GM12878 (cell line): ENCODE results near the gene BTBD9. TPM values are rescaled to one million over a fixed set of nuclear protein-coding genes. Genes with fewer than 3 reads are reported as not detected.

Source experiments
- ATAC-seq: fragments of 200-7000 bp; cut with Tn5 transposase; 3 replicates; pipeline ENCODE4 v1.9.1; 2020; ENCODE audit warnings: mild to moderate bottlenecking, moderate library complexity
- BruUV-seq: library from RNA; stranded (reverse); fragments of 400-500 nt; replicated peaks from 2 replicates; lab custom pipeline; 2021; lab: Mats Ljungman, UMichigan
- CTCF ChIA-PET: fragments of 300-600 bp; sonication (Branson Sonifier 250); formaldehyde crosslinking; extraction: SDS; loops from one replicate; lab custom pipeline; 2021; ENCODE audit warnings: inconsistent platforms; lab: Yijun Ruan, JAX
- POLR2A ChIA-PET: fragments of 350-600 bp; formaldehyde crosslinking; extraction: SDS; loops from one replicate; lab custom pipeline; 2021; ENCODE audit warnings: inconsistent platforms; lab: Charles Lee
- RAD21 ChIA-PET: fragments of 300-600 bp; sonication (Branson Sonifier 250); formaldehyde crosslinking; loops from one replicate; lab custom pipeline; 2023; ENCODE audit warnings: antibody characterized with exemption; ENCODE audit not compliant: unreplicated experiment; lab: Charles Lee
- SMC1A ChIA-PET: fragments of 300-600 bp; sonication (Branson Sonifier 250); formaldehyde crosslinking; loops from one replicate; lab custom pipeline; 2023; ENCODE audit not compliant: unreplicated experiment, uncharacterized antibody; lab: Charles Lee
- DNase-seq: peaks from one replicate; pipeline ENCODE4 v3.0.0-alpha.2; 2011; ENCODE audit warnings: low read depth, low spot score
- FAIRE-seq: peaks from 3 replicates; lab custom pipeline; 2011; peaks lifted over from hg19 to GRCh38; lab: Jason Lieb, UNC
- H2AFZ ChIP-seq: 2 replicates; pipeline ENCODE4 v1.6.0; 2011; ENCODE audit warnings: low read depth, low read length, control low read depth; ENCODE audit not compliant: control insufficient read depth
- H3K27ac ChIP-seq: 2 replicates; pipeline ENCODE4 v1.5.1; 2011; ENCODE audit warnings: control low read depth; ENCODE audit not compliant: control insufficient read depth, insufficient read depth
- H3K27me3 ChIP-seq, 2 experiments: replicated peaks in 1 of 2; 2 replicates each; pipeline versions ENCODE4 v1.6.0 to v1.6.1; 2011; ENCODE audit warnings: low read length in 1 of 2; ENCODE audit not compliant: control insufficient read depth in 2 of 2, insufficient read depth in 2 of 2
- H3K36me3 ChIP-seq, 2 experiments: 2 replicates each; pipeline ENCODE4 v1.5.1; 2011; ENCODE audit warnings: low read length in 1 of 2; ENCODE audit not compliant: control insufficient read depth in 2 of 2, insufficient read depth in 2 of 2
- H3K4me1 ChIP-seq: 2 replicates; pipeline ENCODE4 v1.6.1; 2011; ENCODE audit warnings: mild to moderate bottlenecking, low read length, moderate library complexity, mixed read lengths; ENCODE audit not compliant: control insufficient read depth, insufficient read depth
- H3K4me2 ChIP-seq: 2 replicates; pipeline ENCODE4 v1.6.0; 2011; ENCODE audit warnings: control low read depth; ENCODE audit not compliant: control insufficient read depth, insufficient read depth
- H3K4me3 ChIP-seq: fragments of 200-600 bp; sonication (generic); 2 replicates; pipeline ENCODE4 v1.5.1; 2016
- H3K79me2 ChIP-seq: 2 replicates; pipeline ENCODE4 v1.6.0; 2011; ENCODE audit warnings: low read length; ENCODE audit not compliant: control insufficient read depth, insufficient read depth
- H3K9ac ChIP-seq: 2 replicates; pipeline ENCODE4 v1.8.0; 2011; ENCODE audit warnings: low read length, control low read depth, mixed read lengths; ENCODE audit not compliant: control insufficient read depth, insufficient read depth
- H3K9me3 ChIP-seq: replicated peaks from 3 replicates; pipeline ENCODE4 v1.5.1; 2011; ENCODE audit warnings: mild to moderate bottlenecking, low read length; ENCODE audit not compliant: control insufficient read depth, insufficient read depth
- H4K20me1 ChIP-seq: 2 replicates; pipeline ENCODE4 v1.6.0; 2011; ENCODE audit not compliant: control insufficient read depth, insufficient read depth
- BMI1 ChIP-seq: fragments of 450-650 bp; IDR thresholded peaks from 2 replicates; pipeline ENCODE4 v1.6.1; 2016; ENCODE audit warnings: mild to moderate bottlenecking, moderate library complexity, borderline replicate concordance
- GABPA ChIP-seq: IDR thresholded peaks from 2 replicates; pipeline ENCODE4 v1.6.1; 2014; ENCODE audit warnings: antibody characterized with exemption, low read depth, mild to moderate bottlenecking, inconsistent platforms
- HDAC2 ChIP-seq: fragments of 200-600 bp; sonication (generic); IDR thresholded peaks from 2 replicates; pipeline ENCODE4 v1.6.1; 2017
- KAT2A ChIP-seq: conservative IDR thresholded peaks from 2 replicates; pipeline ENCODE4 v1.6.1; 2011; ENCODE audit warnings: low read depth, low read length; ENCODE audit not compliant: control insufficient read depth
- KDM1A ChIP-seq: fragments of 200-600 bp; sonication (generic); IDR thresholded peaks from 2 replicates; pipeline ENCODE4 v1.6.1; 2016; ENCODE audit warnings: borderline replicate concordance
- LARP7 ChIP-seq: fragments of 450-650 bp; IDR thresholded peaks from 2 replicates; pipeline ENCODE4 v1.6.1; 2017; ENCODE audit warnings: mild to moderate bottlenecking
- MYB ChIP-seq: fragments of 150-350 bp; IDR thresholded peaks from 2 replicates; pipeline ENCODE4 v1.6.1; 2014; ENCODE audit warnings: mild to moderate bottlenecking, low read depth, low read length, borderline replicate concordance
- NFYB ChIP-seq: IDR thresholded peaks from 2 replicates; pipeline ENCODE4 v1.6.1; 2011; ENCODE audit warnings: low read depth, mild to moderate bottlenecking, low read length, improper control_type of control experiment, moderate library complexity; ENCODE audit not compliant: insufficient read depth
- PBX3 ChIP-seq: IDR thresholded peaks from 2 replicates; pipeline ENCODE4 v1.6.1; 2011; ENCODE audit warnings: mild to moderate bottlenecking, low read depth, low read length, moderate library complexity; ENCODE audit not compliant: insufficient replicate concordance
- RAD21 ChIP-seq: IDR thresholded peaks from 2 replicates; pipeline ENCODE4 v1.6.1; 2011; ENCODE audit warnings: mild to moderate bottlenecking, low read depth, low read length, moderate library complexity; ENCODE audit not compliant: insufficient read depth
- REST ChIP-seq: IDR thresholded peaks from 2 replicates; pipeline ENCODE4 v1.6.1; 2012; ENCODE audit warnings: mild to moderate bottlenecking, low read depth, low read length
- TCF7 ChIP-seq: IDR thresholded peaks from 2 replicates; pipeline ENCODE4 v1.6.1; 2014; ENCODE audit warnings: antibody characterized with exemption, borderline replicate concordance
- ZNF24 ChIP-seq: fragments of 450-650 bp; IDR thresholded peaks from 2 replicates; pipeline ENCODE4 v1.6.1; 2017; ENCODE audit warnings: antibody characterized with exemption, mild to moderate bottlenecking
- WGBS: methylation state at CpG from one replicate; pipeline ENCODE4 v1.1.6; 2016; ENCODE audit warnings: low lambda C conversion rate; ENCODE audit not compliant: insufficient replicate concordance, insufficient coverage; ENCODE audit errors: missing lambda C conversion rate; 5-methylcytosine and 5-hydroxymethylcytosine counted together
- in situ Hi-C: fragments of 300-500 bp; cut with MboI; formaldehyde crosslinking; loops from 9 replicates; pipeline ENCODE4 v1.14.3; 2018; ENCODE audit warnings: mixed read lengths
- intact Hi-C: fragments of 100-400 bp; cut with micrococcal nuclease; formaldehyde crosslinking; loops from one replicate; pipeline ENCODE4 v1.14.2; 2022; ENCODE audit not compliant: unreplicated experiment
- polyA plus RNA-seq, 11 experiments: library from polyadenylated mRNA; depleted of rRNA in 4 of 11; unstranded in 6 of 11; stranded (reverse) in 5 of 11; fragments of >200 nt; fragmentation: Nextera tagmentation in 4 of 11; fragmentation: Illumina TruSeq in 1 of 11; extraction: Ambion mirVana in 4 of 11; extraction: Trizol in 1 of 11; gene quantifications; 1 replicate in 1 of 11; 2 replicates in 10 of 11; pipeline versions ENCODE4 v1.2.1 to v1.2.3, GENCODE V29; 2011 to 2016; ENCODE audit warnings: inconsistent platforms in 2 of 11, missing spikeins in 2 of 11, low read depth in 1 of 11
- total RNA-seq, 4 experiments: library from RNA; depleted of rRNA in 3 of 4; stranded (reverse); fragments of >200 nt in 3 of 4; fragmentation: Illumina TruSeq in 1 of 4; extraction: Trizol in 1 of 4; gene quantifications; 2 replicates each; pipeline versions ENCODE4 v1.2.1 to v1.2.3, GENCODE V29; 2013 to 2021

Gene BTBD9
- total and polyA plus RNA-seq, 10 of the 15 experiments (the other 5 are each of a cell fraction or from before 2014, with no cell fraction given) = 0.22 to 8.6 (median 4.6) TPM

- H3K9me3 ChIP-seq = no peaks in the 10 kb centered on the region
- H3K9ac ChIP-seq = no peak overlapping the region
- H4K20me1 ChIP-seq = 0 out of 2 replicates have a peak, but pooled peaks cover 2% of the 10 kb centered on the region
- TF ChIP-seq LARP7 (no peak), BMI1 (no peak), NFYB (no peak), PBX3 (no peak), KDM1A (no peak), MYB (no peak), RAD21 (no peak), TCF7 (no peak), KAT2A (no peak), ZNF24 (no peak), GABPA (no peak), REST (no peak), HDAC2 (no peak)
- ChIA-PET RAD21 (no interaction called here), SMC1A (no interaction called here), CTCF (interaction anchor here (1.0 kb wide), 1 partner anchor 628 kb away, joined by 3 read pairs; no protein-coding TSS in a partner anchor), POLR2A (no interaction called here)
- FAIRE-seq = no peak
- H3K79me2 ChIP-seq = no peaks in the 10 kb centered on the region
- no TSS peak for BruUV-seq
- ATAC-seq = no peak
- no peak overlapping the region for H3K27ac ChIP-seq
- no peak overlapping the region for H3K4me3 ChIP-seq
- no peak overlapping the region for H3K4me2 ChIP-seq
- no peak overlapping the region for H2AFZ ChIP-seq
- intact Hi-C loops = no loop called here
- in situ Hi-C loops = no loop called here
- peaks cover 5 to 6% of the 10 kb centered on the region in 2 experiments for H3K36me3 ChIP-seq
- WGBS = 96% methylated on average over 8 of the region's 8 CpGs
- no peak for DNase-seq
- no peaks in the 10 kb centered on the region for H3K27me3 ChIP-seq
- no peaks in the 10 kb centered on the region for H3K4me1 ChIP-seq
These were observed 487.1 kb downstream of the BTBD9 start for GRCh38 chr6:38152620-38153019.
